ENCODE data around the gene GNG8. TPM values are rescaled to one million over a fixed set of nuclear protein-coding genes. Genes with fewer than 3 reads are reported as not detected.

Gene GNG8
- total and polyA plus RNA-seq, 2 experiments from 2014 or later = 5.9 TPM; not detected in 1

DNA sequence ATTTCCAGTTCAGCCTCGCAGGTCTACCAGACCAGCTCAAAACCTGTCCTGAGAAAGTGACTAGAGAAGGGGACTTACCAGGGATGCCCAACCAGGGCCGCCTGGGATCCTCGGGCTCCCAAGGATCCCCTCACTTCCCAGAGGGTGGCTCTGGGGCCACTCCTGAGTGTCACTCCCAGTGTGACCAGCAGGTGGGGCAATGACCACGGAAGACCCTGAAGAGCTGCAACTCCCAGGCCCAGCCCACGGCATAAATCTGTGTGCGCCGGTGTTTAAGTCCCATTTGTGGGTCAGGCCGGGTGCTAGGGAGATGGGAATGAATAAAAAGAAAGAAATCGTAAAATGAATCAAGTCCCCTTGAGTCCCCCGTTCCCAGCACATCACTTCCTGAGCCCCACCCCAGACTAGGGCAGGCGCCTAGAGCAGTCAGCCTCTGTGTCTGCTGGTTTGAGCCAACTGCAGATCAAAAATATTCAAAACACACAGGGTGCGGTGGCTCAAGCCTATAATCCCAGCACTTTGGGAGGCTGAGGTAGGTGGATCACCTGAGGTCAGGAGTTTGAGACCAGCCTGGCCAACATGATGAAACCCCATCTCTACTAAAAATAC, 21.8 kb downstream of the GNG8 start:
- TF ChIP-seq, protein P1, sequence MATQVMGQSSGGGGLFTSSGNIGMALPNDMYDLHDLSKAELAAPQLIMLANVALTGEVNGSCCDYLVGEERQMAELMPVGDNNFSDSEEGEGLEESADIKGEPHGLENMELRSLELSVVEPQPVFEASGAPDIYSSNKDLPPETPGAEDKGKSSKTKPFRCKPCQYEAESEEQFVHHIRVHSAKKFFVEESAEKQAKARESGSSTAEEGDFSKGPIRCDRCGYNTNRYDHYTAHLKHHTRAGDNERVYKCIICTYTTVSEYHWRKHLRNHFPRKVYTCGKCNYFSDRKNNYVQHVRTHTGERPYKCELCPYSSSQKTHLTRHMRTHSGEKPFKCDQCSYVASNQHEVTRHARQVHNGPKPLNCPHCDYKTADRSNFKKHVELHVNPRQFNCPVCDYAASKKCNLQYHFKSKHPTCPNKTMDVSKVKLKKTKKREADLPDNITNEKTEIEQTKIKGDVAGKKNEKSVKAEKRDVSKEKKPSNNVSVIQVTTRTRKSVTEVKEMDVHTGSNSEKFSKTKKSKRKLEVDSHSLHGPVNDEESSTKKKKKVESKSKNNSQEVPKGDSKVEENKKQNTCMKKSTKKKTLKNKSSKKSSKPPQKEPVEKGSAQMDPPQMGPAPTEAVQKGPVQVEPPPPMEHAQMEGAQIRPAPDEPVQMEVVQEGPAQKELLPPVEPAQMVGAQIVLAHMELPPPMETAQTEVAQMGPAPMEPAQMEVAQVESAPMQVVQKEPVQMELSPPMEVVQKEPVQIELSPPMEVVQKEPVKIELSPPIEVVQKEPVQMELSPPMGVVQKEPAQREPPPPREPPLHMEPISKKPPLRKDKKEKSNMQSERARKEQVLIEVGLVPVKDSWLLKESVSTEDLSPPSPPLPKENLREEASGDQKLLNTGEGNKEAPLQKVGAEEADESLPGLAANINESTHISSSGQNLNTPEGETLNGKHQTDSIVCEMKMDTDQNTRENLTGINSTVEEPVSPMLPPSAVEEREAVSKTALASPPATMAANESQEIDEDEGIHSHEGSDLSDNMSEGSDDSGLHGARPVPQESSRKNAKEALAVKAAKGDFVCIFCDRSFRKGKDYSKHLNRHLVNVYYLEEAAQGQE (IDR thresholded peaks at IDR 0.05; ENCODE audit: unreplicated experiment) = no peak
- TF ChIP-seq, protein P2, sequence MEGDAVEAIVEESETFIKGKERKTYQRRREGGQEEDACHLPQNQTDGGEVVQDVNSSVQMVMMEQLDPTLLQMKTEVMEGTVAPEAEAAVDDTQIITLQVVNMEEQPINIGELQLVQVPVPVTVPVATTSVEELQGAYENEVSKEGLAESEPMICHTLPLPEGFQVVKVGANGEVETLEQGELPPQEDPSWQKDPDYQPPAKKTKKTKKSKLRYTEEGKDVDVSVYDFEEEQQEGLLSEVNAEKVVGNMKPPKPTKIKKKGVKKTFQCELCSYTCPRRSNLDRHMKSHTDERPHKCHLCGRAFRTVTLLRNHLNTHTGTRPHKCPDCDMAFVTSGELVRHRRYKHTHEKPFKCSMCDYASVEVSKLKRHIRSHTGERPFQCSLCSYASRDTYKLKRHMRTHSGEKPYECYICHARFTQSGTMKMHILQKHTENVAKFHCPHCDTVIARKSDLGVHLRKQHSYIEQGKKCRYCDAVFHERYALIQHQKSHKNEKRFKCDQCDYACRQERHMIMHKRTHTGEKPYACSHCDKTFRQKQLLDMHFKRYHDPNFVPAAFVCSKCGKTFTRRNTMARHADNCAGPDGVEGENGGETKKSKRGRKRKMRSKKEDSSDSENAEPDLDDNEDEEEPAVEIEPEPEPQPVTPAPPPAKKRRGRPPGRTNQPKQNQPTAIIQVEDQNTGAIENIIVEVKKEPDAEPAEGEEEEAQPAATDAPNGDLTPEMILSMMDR (conservative IDR thresholded peaks at IDR 0.05; ENCODE audit: low read depth in 2 of 2) = peak; percentile 91 to 92
- Histone ChIP-seq H3K4me3 (no peak overlapping the region), H4K20me1 (replicated peaks; ENCODE audit: insufficient read depth) (no peaks in the 10 kb centered on the region), H2AFZ (peak overlapping the region; percentile 86), H3K79me2 (replicated peaks; ENCODE audit: insufficient read depth) (no peaks in the 10 kb centered on the region), H3K27me3 (ENCODE audit: insufficient read depth) (no peaks in the 10 kb centered on the region), H3K36me3 (ENCODE audit: insufficient read depth) (0 out of 2 replicates have a peak, but pooled peaks cover 2% of the 10 kb centered on the region), H3K4me2 (no peak overlapping the region), H3F3A (replicated peaks; ENCODE audit: low read depth) (no peaks in the 10 kb centered on the region), H3K9me2 (ENCODE audit: insufficient read depth) (no peaks in the 10 kb centered on the region), H3K27ac (ENCODE audit: low read depth) (no peak overlapping the region), H3K4me1 (ENCODE audit: insufficient read depth) (no peaks in the 10 kb centered on the region; the same call in 1 of the 2 replicates)
- Mint-ChIP-seq H3K4me3 (no peak overlapping the region; the same call in 2 of the 3 replicates), H3K4me1 (peaks cover 10% of the 10 kb centered on the region), H3K27ac (no peak overlapping the region), H3K36me3 (ENCODE audit: low read depth) (peaks cover 10% of the 10 kb centered on the region), H3K27me3 (ENCODE audit: insufficient read depth, low read depth, poor library complexity) (peaks cover 6% of the 10 kb centered on the region), H3K9me3 (no peaks in the 10 kb centered on the region)
- DNase-seq (ENCODE audit: low spot score) = peak; percentile 90
- peak; percentile 87 for ATAC-seq

DNA sequence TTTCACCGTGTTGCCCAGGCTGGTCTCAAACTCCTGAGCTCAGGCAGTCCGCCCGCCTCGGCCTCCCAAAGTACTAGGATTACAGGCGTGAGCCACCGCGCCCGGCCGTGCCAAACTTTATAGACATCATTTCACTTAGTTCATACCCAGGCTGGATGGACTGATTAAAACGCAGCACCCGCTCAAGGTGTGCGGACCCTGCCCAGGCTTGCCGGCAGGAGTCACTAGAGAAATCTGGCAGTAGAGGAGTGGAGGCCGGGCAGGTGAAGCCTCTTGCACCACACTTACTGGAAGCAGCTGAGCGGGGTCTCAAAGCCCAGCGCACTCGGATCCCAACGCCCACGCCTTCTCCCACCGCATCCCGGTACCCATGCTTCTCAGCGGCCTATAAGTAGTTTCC, 22.5 kb downstream of the GNG8 start:
- H3F3A ChIP-seq (replicated peaks; ENCODE audit: low read depth) = no peaks in the 10 kb centered on the region
- no peaks in the 10 kb centered on the region for H3K27me3 ChIP-seq (ENCODE audit: insufficient read depth)
- H2AFZ ChIP-seq = no peak overlapping the region
- Mint-ChIP-seq H3K4me3 (no peak overlapping the region), H3K27ac (no peak overlapping the region), H3K9me3 (no peaks in the 10 kb centered on the region), H3K36me3 (ENCODE audit: low read depth) (peaks cover 17% of the 10 kb centered on the region), H3K4me1 (peaks cover 10% of the 10 kb centered on the region), H3K27me3 (ENCODE audit: insufficient read depth, low read depth, poor library complexity) (peaks cover 4% of the 10 kb centered on the region)
- H4K20me1 ChIP-seq (replicated peaks; ENCODE audit: insufficient read depth) = no peaks in the 10 kb centered on the region
- peaks cover 8% of the 10 kb centered on the region; the same call in 1 of the 2 replicates for H3K36me3 ChIP-seq (ENCODE audit: insufficient read depth)
- H3K9me2 ChIP-seq (ENCODE audit: insufficient read depth) = no peaks in the 10 kb centered on the region
- DNase-seq (ENCODE audit: low spot score) (no peak), ATAC-seq (no peak)
- no peak overlapping the region for H3K27ac ChIP-seq (ENCODE audit: low read depth)
- no peaks in the 10 kb centered on the region for H3K79me2 ChIP-seq (replicated peaks; ENCODE audit: insufficient read depth)
- no peak overlapping the region for H3K4me3 ChIP-seq
- H3K4me2 ChIP-seq = no peak overlapping the region
- no peaks in the 10 kb centered on the region for H3K4me1 ChIP-seq (ENCODE audit: insufficient read depth)
- TF ChIP-seq EZH2 (IDR thresholded peaks at IDR 0.05; ENCODE audit: low read depth, unreplicated experiment) (no peak), CREB1 (CRISPR knock-in tag; IDR thresholded peaks at IDR 0.05; ENCODE audit: low read depth) (no peak), NANOG (IDR thresholded peaks at IDR 0.05; ENCODE audit: borderline replicate concordance) (no peak), STAT1 (IDR thresholded peaks at IDR 0.05; ENCODE audit: unreplicated experiment) (no peak), ZNF331 (CRISPR knock-in tag; IDR thresholded peaks at IDR 0.05; ENCODE audit: low read depth) (no peak), ZNF114 (CRISPR knock-in tag; IDR thresholded peaks at IDR 0.05) (no peak), EZH2phosphoT487 (IDR thresholded peaks at IDR 0.05; ENCODE audit: unreplicated experiment) (no peak)
- TF ChIP-seq, protein P1 (IDR thresholded peaks at IDR 0.05; ENCODE audit: unreplicated experiment) = no peak
- TF ChIP-seq, protein P3, sequence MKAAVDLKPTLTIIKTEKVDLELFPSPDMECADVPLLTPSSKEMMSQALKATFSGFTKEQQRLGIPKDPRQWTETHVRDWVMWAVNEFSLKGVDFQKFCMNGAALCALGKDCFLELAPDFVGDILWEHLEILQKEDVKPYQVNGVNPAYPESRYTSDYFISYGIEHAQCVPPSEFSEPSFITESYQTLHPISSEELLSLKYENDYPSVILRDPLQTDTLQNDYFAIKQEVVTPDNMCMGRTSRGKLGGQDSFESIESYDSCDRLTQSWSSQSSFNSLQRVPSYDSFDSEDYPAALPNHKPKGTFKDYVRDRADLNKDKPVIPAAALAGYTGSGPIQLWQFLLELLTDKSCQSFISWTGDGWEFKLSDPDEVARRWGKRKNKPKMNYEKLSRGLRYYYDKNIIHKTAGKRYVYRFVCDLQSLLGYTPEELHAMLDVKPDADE (IDR thresholded peaks at IDR 0.05) = no peak
- TF ChIP-seq, protein P2 (conservative IDR thresholded peaks at IDR 0.05; ENCODE audit: low read depth in 2 of 2) = no peak

Measured in GM23338 (cell line).